Stimulated activated CD8-positive, alpha-beta memory T cell treated with anti-CD3 and anti-CD28 coated beads, Interleukin-7, amount 100 ng/mL, for 24 hours (primary cell): Measurements from ENCODE around the gene CCDC38.

Source experiments
- DNase-seq: peaks from one replicate; pipeline ENCODE4 v3.0.0-alpha.2; 2020; ENCODE audit warnings: low read depth

CCDC38 gene

DNA sequence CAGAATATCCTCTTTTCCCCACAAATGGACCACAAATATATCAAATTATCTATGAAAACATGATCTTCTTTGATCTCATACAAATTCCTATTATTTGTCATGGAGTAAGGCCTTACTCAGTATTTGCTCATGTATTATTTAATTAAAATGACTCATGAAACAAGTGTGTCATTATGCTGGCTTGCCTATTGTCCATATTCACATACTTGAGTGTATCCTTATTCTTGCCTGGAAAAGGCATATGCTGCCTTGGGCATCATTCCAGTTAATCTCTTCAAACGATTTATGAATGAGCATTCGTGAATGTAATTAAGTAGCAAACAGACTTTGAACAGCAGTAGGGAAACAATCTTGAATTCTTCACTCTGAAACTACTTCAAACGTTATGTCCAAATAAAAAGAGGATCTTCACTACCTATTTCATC is 106.2 kb downstream of the CCDC38 start:
- DNase-seq = no peak

GRCh38 chr12:95834572-95834971 is 107.8 kb downstream of the CCDC38 start:
- DNase-seq = no peak

- DNase-seq = no peak
Observed at GRCh38 chr12:95830335-95831089, 111.9 kb downstream of the CCDC38 start.

DNA sequence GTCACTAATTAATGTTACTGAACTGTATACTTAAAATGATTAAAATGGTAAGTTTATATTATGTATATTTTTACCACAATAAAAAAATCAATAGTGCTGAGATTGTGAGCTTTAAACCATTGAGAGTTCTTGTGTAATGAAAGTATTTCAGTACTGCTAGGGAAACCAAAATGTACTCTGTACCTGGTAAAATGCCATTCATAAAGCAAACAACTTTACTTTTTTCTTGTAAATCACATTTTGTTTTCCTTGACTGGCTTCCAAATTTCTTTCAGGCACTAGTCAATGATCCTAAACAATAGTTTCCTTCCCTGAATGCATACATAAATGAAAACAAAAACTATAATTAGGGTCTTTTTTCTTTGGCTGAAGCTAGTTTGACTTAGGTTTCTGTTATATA is 113.0 kb downstream of the CCDC38 start:
- no peak for DNase-seq

DNA sequence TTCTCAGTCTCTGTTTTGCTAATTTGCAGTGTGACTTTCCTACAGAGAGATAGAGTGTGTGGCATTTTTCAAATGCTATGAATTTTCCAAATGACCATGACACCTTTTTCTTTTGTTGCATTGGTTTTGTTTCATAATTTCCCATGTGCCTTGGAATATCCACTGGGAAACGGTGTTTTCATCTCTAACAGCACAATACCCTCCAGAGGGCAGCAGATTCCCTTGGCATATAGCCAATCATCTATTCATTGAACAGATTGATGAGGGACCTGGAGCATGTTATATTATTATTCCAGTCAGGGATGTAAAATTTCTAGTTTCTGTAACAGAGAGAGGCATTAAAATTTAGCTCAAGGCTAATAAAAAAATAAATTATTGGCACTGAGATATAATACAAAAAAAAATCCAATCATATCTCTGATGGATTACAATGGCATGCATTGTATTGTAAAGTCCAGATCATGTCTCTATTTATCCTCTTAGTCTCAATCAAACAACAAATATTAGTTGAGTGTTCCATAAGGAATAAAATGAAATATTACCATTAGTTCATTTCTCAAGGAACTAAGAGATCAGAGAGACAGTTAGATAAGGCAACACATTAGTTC is 122.2 kb downstream of the CCDC38 start:
- no peak for DNase-seq
